HepG2 (cell line): ENCODE measurements around the gene HSD17B8. TPM values are rescaled to one million over a fixed set of nuclear protein-coding genes. Genes with fewer than 3 reads are reported as not detected.

ENCODE experiments used
- BRCA1 ChIP-seq: sonication (generic); formaldehyde crosslinking; IDR thresholded peaks from 2 replicates; pipeline ENCODE4 v1.4.0; 2020; ENCODE audit warnings: missing genetic modification reagents
- GATAD1 ChIP-seq: IDR thresholded peaks from 2 replicates; pipeline ENCODE4 v1.6.1; 2016; ENCODE audit warnings: missing genetic modification reagents, missing compliant biosample characterization
- HNF4G ChIP-seq, 2 experiments: sonication (generic) in 1 of 2; formaldehyde crosslinking in 1 of 2; IDR thresholded peaks; 2 replicates each; pipeline versions ENCODE4 v1.4.0 to v1.6.1; 2011 to 2020; ENCODE audit warnings: borderline replicate concordance in 2 of 2, low read depth in 2 of 2, mild to moderate bottlenecking in 2 of 2, low read length in 1 of 2, missing genetic modification reagents in 1 of 2, moderate library complexity in 1 of 2
- KDM2A ChIP-seq: sonication (generic); formaldehyde crosslinking; IDR thresholded peaks from 2 replicates; pipeline ENCODE4 v1.4.0; 2020; ENCODE audit warnings: low read depth, missing genetic modification reagents, borderline replicate concordance
- KLF15 ChIP-seq: sonication (generic); formaldehyde crosslinking; IDR thresholded peaks from 2 replicates; pipeline ENCODE4 v1.8.1; 2023; ENCODE audit warnings: borderline replicate concordance, mild to moderate bottlenecking, inconsistent platforms, missing genetic modification reagents, mixed read lengths
- MED1 ChIP-seq: sonication (generic); formaldehyde crosslinking; IDR thresholded peaks from 2 replicates; pipeline ENCODE4 v1.4.0; 2020; ENCODE audit warnings: missing genetic modification reagents
- REL ChIP-seq: sonication (generic); formaldehyde crosslinking; conservative IDR thresholded peaks from 2 replicates; pipeline ENCODE4 v1.8.0; 2022; ENCODE audit warnings: mild to moderate bottlenecking, missing genetic modification reagents, moderate library complexity
- REPIN1 ChIP-seq: sonication (generic); formaldehyde crosslinking; IDR thresholded peaks from 2 replicates; pipeline ENCODE4 v1.8.0; 2022; ENCODE audit warnings: missing genetic modification reagents, low read depth, mild to moderate bottlenecking, borderline replicate concordance
- SIX4 ChIP-seq: sonication (generic); formaldehyde crosslinking; IDR thresholded peaks from 2 replicates; pipeline ENCODE4 v1.4.0; 2020; ENCODE audit warnings: missing genetic modification reagents
- SOX13 ChIP-seq, 3 experiments: fragments of 450-650 bp in 1 of 3; sonication (generic) in 1 of 3; formaldehyde crosslinking in 1 of 3; IDR thresholded peaks in 2 of 3; conservative IDR thresholded peaks in 1 of 3; 2 replicates each; pipeline versions ENCODE4 v1.5.0 to v1.6.1; 2016 to 2020; ENCODE audit warnings: antibody characterized with exemption in 1 of 3, mild to moderate bottlenecking in 1 of 3, missing compliant biosample characterization in 1 of 3, missing genetic modification reagents in 1 of 3, moderate library complexity in 1 of 3
- TEAD2 ChIP-seq: sonication (generic); formaldehyde crosslinking; IDR thresholded peaks from 2 replicates; pipeline ENCODE4 v1.9.0; 2021; ENCODE audit warnings: missing genetic modification reagents
- TSC22D2 ChIP-seq: sonication (generic); formaldehyde crosslinking; IDR thresholded peaks from 2 replicates; pipeline ENCODE4 v1.5.1; 2020; ENCODE audit warnings: missing genetic modification reagents, mild to moderate bottlenecking, borderline replicate concordance
- ZFP91 ChIP-seq: sonication (generic); formaldehyde crosslinking; IDR thresholded peaks from 2 replicates; pipeline ENCODE4 v1.9.0; 2022; ENCODE audit warnings: missing genetic modification reagents, mild to moderate bottlenecking, borderline replicate concordance
- ZNF556 ChIP-seq: sonication (generic); formaldehyde crosslinking; IDR thresholded peaks from 2 replicates; pipeline ENCODE4 v1.4.0; 2020; ENCODE audit warnings: mild to moderate bottlenecking, missing genetic modification reagents, borderline replicate concordance
- ZNF709 ChIP-seq: sonication (generic); formaldehyde crosslinking; IDR thresholded peaks from 2 replicates; pipeline ENCODE4 v1.5.0; 2020; ENCODE audit warnings: mild to moderate bottlenecking, missing genetic modification reagents
- ZNF777 ChIP-seq: sonication (generic); formaldehyde crosslinking; IDR thresholded peaks from 2 replicates; pipeline ENCODE4 v1.4.0; 2020; ENCODE audit warnings: missing genetic modification reagents
- ZNF83 ChIP-seq: sonication (generic); formaldehyde crosslinking; IDR thresholded peaks from 2 replicates; pipeline ENCODE4 v1.4.0; 2020; ENCODE audit warnings: missing genetic modification reagents, mild to moderate bottlenecking, borderline replicate concordance
- polyA plus RNA-seq, 8 experiments: library from polyadenylated mRNA; depleted of rRNA in 3 of 8; stranded (reverse) in 7 of 8; unstranded in 1 of 8; fragments of >200 nt; fragmentation: Illumina TruSeq in 4 of 8; extraction: Trizol in 4 of 8; gene quantifications; 2 replicates each; pipeline versions ENCODE4 v1.2.1 to v1.2.3, GENCODE V29; 2011 to 2016; ENCODE audit warnings: low read depth in 4 of 8, missing spikeins in 1 of 8, mixed read lengths in 1 of 8; ENCODE audit not compliant: insufficient read depth in 1 of 8
- total RNA-seq, 5 experiments: library from RNA; depleted of rRNA; stranded (reverse); fragments of >200 nt; fragmentation: Illumina TruSeq; extraction: Trizol; gene quantifications; 2 replicates each; pipeline ENCODE4 v1.2.3, GENCODE V29; 2016; ENCODE audit warnings: low read depth in 1 of 5
- TF ChIP-seq, protein P1 (sequence below): IDR thresholded peaks from 2 replicates; pipeline ENCODE4 v1.6.1; 2016; ENCODE audit warnings: missing biosample characterization, missing genetic modification reagents, low read depth
- TF ChIP-seq, protein P2 (sequence below): sonication (generic); formaldehyde crosslinking; IDR thresholded peaks from 2 replicates; pipeline ENCODE4 v1.4.0; 2020; ENCODE audit warnings: missing genetic modification reagents

HSD17B8 gene
- total and polyA plus RNA-seq, 2 of the 13 experiments (the other 11 are each of a cell fraction or from before 2014, with no cell fraction given): 12.6 to 20.1 TPM

DNA sequence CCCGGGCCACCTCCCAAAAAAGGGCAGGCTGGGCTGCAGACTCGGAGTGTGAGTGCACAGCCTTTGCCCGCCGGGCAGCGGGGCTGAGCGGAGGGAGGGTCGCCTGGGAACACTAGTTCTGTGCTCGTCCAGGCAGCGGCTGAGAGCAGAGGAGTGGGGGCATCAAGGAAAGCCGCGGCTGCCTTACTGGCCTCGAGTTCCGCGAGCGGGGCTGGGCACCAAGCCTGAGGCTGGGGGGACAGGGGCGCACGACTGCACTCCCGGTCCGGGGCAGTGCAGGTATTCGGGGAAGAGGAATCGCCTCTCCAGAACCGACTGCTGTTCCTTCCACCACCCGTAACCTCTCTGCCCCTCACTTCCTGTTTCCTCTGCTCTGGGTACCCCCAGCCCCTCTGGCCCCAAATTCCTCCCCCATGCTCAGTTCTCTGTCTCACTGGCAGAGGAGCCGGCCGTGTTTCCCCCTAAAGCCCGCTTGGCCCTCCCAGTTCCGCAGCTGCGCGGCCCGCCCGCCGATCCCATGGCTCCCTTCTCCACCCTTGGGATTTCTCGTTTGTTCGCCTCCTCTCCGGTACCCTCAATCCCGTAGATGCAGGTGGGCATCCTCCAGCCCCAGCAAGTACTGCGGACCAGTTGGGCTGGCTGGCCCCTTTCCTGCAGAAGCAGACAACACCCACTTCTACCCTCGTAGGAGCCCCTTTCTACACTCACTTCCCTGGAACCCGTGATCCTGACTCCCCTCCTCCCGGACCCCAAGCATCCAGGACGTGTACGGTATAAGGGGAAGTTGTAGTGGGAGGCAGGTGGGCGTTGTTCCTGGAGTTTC lies 8.9 kb downstream of the HSD17B8 start (continued):
- TF ChIP-seq ZNF556 (CRISPR knock-in tag) (no peak), SIX4 (CRISPR knock-in tag) (no peak), REPIN1 (CRISPR knock-in tag) (0 out of 2 replicates have a peak, but pooled peaks have one; percentile 15), TEAD2 (CRISPR knock-in tag) (no peak), TSC22D2 (CRISPR knock-in tag) (no peak), ZNF83 (no peak), SOX13 (IDR thresholded peaks at IDR 0.05) (no peak), SOX13 (CRISPR knock-in tag; conservative IDR thresholded peaks at IDR 0.05 in 1 of 2, IDR thresholded peaks at IDR 0.05 in 1 of 2) (0 out of 4 replicates have a peak, but pooled peaks of 1 of the 2 experiments have one; percentile 21), ZFP91 (peak; percentile 63; the same call in 1 of the 2 replicates), GATAD1 (CRISPR knock-in tag) (no peak), KDM2A (CRISPR knock-in tag) (peak; percentile 98), HNF4G (IDR thresholded peaks at IDR 0.05; ENCODE audit: borderline replicate concordance, low read depth, low read length) (no peak), HNF4G (CRISPR knock-in tag; IDR thresholded peaks at IDR 0.05; ENCODE audit: borderline replicate concordance, low read depth) (no peak), REL (CRISPR knock-in tag) (0 out of 2 replicates have a peak, but pooled peaks have one; percentile 35), BRCA1 (CRISPR knock-in tag) (no peak), MED1 (CRISPR knock-in tag) (peak; percentile 39; the same call in 1 of the 2 replicates), ZNF709 (CRISPR knock-in tag) (no peak), KLF15 (CRISPR knock-in tag) (no peak), ZNF777 (peak; percentile 44; the same call in 1 of the 2 replicates)
- TF ChIP-seq, protein P1, sequence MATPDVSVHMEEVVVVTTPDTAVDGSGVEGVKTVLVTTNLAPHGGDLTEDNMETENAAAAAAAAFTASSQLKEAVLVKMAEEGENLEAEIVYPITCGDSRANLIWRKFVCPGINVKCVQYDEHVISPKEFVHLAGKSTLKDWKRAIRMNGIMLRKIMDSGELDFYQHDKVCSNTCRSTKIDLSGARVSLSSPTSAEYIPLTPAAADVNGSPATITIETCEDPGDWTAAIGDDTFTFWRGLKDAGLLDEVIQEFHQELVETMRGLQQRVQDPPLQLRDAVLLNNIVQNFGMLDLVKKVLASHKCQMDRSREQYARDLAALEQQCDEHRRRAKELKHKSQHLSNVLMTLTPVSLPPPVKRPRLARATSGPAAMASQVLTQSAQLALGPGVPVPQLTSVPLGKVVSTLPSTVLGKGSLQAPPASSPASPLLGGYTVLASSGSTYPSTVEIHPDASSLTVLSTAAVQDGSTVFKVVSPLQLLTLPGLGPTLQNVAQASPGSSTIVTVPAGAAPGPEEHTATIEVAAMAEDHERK: no peak
- TF ChIP-seq, protein P2, sequence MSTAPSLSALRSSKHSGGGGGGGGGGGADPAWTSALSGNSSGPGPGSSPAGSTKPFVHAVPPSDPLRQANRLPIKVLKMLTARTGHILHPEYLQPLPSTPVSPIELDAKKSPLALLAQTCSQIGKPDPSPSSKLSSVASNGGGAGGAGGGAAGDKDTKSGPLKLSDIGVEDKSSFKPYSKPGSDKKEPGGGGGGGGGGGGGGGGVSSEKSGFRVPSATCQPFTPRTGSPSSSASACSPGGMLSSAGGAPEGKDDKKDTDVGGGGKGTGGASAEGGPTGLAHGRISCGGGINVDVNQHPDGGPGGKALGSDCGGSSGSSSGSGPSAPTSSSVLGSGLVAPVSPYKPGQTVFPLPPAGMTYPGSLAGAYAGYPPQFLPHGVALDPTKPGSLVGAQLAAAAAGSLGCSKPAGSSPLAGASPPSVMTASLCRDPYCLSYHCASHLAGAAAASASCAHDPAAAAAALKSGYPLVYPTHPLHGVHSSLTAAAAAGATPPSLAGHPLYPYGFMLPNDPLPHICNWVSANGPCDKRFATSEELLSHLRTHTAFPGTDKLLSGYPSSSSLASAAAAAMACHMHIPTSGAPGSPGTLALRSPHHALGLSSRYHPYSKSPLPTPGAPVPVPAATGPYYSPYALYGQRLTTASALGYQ (CRISPR knock-in tag): 0 out of 2 replicates have a peak, but pooled peaks have one; percentile 36
